ENCODE measurements around the gene ARMH1.
"Not testable (repeated sequence)": the region's sequence is repeated elsewhere in the genome, so short reads cannot be mapped to it uniquely, and the experiment has no call there.

ARMH1 gene

DNA sequence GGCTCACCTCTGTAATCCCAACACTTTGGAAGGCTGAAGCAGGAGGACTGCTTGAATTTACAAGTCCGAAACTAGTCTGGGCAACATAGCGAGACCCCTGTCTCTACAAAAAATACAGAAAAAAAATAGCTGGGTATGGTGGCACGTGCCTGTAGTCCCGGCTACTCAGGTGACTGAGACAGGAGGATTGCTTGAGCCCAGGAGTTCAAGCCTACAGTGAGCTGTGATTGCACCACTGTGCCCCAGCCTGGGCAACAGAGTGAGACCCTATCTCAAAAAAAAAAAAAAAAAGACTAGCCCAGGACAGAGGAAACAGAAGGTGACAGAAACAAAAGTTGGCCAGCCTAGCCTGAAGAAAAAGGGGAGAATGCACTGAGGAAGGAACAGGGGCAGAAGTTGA, 21.2 kb downstream of the ARMH1 start:
- no peak for DNase-seq (ENCODE audit: low spot score)

DNA sequence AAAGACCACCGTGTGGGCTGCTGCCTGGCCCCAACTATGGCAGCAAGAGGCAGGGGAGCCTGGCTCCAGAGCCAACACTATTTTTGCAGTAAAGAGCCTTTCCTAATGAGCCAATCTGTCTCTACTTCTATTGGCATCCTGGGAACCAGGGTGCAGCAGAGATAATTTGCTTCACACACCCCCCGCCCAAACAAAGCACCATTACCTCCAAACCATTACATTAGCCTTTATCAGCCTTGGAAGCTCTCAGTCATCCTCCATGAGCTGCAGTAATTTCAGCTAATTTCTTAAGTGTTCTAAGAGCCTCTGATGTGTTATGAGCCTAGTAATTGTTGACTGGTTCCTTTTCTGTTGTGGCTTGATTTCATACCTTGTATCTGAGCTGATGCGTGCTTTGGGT, 21.6 kb downstream of the ARMH1 start:
- DNase-seq (ENCODE audit: low spot score), result no peak

DNA sequence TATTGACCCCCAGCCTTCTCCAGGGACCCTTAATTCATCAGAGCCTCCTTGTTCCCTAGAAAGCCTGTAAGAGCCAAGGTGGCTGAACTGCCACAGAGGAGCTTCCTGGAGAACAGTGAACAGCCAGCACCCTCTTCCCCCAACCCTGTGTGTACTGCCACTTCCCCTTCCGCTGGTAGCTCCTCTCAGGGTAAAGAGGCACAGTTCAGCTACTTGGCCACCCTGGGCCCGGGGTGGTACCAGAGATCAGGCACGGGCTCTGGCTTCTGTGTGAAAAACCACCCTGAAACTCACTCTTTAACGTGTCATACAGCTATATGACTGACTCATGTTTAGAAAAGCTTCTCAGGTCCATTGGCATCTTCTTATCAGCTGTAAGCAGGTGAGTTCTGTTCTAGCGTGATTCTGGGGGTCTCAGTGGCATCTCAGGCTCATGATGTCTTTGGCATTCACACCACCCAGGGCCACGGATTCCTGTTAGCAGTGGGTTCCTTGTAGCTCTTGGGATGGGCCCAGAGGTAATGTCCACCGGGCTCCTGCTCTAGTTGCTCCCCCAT, 22.4 kb downstream of the ARMH1 start:
- DNase-seq (ENCODE audit: low spot score), result no peak

DNA sequence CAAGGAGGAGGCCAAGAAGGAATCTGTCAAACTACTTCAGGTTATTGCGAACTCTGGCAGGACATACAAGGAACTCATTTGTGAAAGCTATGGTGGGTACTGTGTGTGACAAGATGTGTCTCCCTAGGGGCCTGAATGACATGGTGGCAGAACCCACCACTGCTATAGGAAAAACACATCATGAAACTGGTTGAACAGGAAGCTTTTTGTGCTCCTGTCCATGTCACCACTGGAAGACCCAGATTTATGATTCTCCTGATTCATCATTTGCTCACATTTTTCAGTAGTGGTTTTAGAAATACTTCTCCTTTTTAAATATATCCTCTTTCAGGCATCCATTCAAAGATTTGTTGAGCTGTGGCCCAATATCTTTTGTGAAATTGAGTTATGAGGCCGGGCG, 23.6 kb downstream of the ARMH1 start:
- no peak for DNase-seq (ENCODE audit: low spot score)

DNA sequence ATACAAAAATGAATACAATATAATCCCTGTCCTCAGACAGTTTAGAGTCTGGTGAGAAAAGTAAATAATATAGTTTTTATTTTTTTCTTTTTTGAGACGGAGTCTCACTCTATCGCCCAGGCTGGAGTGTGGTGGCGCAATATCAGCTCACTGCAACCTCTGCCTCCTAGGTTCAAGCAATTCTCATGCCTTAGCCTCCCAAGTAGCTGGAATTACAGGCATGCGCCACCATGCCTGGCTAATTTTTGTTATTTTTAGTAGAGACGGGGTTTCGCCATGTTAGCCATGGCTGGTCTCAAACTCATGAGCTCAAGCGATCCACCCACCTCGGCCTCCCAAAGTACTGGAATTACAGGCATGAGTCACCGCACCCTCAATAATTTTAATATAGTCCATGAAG, 24.9 kb downstream of the ARMH1 start:
- not testable (repeated sequence) for DNase-seq (ENCODE audit: low spot score)

DNA sequence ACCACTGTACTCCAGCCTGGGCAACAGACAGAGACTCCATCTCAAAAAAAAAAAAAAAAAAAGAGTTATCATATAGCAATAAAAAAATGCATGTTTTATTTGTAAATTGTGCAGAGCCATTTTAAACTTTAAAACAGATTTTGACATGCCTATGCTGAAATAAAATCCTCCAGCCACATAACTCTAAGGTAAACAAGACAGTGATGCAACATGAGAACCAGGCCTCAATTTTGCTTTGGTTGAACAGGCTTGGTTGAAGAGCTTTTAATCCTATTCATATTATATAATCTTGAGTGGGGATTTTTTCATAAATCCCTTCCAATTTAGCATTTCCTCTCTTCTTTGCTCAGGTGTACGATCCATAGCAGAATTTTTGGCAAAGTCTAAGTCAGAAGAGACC, 26.1 kb downstream of the ARMH1 start:
- DNase-seq (ENCODE audit: low spot score), result no peak

DNA sequence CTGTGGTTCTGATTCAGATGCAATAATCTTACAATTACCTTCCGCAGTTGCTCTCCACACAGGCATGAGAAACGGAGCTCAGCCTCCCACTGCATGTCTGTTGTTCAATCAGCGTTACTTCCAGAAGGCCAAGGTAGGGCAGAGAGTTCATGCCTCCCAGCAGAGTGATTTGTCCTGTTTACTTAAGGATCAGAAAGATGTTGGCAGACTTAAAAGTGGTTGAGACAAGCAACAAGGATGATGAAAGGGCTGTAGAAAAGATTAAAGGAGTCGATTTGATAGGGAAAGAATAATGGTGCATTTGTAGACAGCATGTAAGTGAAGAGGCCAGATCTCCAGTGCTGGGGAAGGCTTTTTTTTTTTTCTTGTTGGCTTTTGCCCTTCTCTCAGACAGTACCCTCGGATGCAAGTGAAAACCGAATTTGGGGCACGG, 26.6 kb downstream of the ARMH1 start:
- DNase-seq (ENCODE audit: low spot score), result no peak

DNA sequence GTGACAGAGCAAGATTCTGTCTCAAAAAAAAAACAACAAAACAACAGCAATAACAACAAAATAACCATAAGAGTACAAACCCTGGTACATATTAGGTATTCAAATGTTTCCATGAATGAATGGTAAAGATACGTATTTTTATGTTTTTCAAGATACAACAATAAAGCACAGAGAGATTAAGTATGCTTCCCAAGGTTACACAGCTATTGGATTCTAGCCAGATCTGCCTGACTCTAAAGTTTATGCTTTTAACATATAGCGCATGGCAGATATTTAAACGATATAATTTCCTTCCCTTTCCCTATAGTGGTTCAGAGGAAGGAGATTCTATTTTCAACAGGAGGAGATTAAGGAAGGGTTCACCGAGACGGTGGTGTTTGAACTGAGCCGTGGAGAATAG, 31.0 kb downstream of the ARMH1 start:
- no peak for DNase-seq (ENCODE audit: low spot score)

DNA sequence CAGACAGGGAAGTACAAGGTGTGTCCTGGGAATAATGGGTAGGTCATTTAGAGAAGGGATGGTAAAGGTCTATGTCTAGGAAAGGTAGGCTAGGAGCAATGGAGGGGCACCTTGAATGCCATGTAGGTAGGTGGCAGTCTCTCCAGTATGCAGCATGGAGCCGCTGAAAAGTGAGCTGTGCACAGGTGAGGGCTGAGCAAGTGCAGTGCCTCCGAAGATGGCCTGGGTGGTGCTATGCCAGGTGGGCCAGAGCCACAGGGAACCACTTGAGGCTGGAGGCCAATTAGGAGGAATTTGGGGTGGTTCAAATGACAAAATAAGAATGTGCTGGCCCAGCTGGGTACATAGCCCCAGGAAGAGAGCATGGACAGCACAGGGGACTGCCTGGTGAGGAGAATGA, 31.4 kb downstream of the ARMH1 start:
- no peak for DNase-seq (ENCODE audit: low spot score)

DNA sequence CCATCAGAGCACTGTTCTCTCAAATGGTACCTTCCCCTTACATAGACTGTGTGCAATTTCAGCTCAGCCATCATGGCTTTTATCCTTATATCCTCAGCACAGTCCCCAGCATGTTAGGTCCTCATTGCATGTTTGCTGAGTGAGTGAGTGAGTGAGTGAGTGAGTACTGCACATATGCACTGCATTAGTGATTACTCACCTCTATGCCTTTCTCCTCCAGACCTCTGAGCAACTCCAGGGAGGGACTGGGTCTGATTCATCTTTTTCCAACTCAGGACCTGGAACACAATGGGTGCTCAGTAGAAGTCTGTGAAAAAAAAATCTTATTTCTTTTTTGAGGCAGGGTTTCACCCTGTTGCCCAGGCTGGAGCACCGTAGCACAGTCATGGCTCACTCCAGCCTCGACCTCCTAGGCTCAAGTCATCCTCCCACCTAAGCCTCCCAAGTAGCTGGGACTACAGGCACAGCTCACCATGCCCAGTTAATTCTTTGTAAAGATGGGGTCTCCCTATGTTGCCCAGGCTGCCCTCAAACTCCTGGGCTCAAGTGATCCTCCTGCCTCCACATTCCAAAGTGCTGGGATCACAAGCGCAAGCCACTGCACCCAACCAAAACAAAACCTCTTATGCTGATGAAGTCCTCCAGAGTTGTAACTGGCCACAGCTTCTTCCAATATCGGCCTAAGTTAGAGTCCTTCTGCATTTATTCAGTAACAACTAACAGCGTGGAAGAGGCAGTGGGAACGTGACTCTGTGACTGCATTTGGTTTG, 32.8 kb downstream of the ARMH1 start:
- DNase-seq (ENCODE audit: low spot score), result no peak

DNA sequence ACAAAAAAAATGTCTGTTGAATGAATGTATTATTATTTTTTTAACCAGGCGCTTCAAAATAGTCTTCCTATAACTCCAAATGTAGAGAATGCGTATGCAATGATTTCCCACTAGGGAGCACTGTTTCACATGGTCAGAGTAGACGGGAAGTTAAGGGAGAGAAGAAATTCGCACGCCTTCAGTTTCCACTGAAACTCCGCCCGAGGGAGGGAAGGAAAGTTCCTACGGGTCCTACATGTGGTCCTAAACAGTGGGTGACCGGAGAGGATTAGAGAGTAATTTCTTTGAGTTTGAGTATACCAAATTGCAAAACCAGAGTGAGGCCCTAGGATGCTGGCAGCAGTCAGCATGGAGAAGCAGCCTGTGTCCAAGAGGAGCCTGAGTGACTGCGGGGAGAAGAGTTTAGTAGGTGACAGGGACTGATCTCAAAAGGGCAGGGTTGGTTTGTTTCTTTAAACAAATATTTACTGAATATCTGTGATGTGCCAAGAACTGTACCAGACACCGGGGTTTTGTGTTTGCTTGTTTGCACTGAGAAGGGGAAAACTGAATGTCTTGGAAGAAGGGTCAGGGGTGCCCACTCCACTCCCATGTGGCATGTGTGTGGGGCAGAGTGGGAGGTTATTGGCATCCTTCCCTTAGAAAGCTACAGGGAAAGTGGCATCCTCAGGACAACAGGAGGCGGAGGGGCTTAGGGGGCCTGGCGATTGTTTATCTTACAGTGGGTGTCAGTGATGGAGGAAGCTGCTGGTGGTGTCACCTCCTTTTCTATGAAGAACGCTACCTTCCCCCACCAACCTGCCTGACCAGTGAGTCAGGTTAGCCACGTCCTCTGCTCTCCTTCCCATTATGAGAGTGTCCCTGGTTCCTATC, 33.7 kb downstream of the ARMH1 start:
- peak; percentile 51 for DNase-seq (ENCODE audit: low spot score)

DNA sequence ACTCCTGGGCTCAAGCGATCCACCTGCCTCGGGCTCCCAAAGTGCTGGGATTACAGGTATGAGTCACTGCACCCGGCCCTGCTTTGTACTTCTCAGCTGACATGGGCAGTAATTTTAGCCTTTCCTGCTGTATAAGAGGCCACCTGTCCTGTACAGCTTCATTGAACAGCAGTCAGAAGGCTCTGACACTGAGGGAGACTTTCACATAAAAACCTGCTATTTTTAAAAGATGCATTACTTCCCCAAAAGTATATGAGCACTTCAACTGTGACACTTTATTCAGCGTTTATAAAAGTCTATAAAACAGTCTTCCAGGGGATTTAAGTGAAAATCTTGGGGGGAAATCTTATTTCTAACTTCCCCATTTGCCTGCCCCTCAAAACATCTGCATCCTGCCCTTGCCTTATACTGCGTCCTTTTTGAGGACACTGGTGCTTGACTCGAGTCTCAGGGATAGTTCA, 38.8 kb downstream of the ARMH1 start:
- no peak for DNase-seq (ENCODE audit: low spot score)

DNA sequence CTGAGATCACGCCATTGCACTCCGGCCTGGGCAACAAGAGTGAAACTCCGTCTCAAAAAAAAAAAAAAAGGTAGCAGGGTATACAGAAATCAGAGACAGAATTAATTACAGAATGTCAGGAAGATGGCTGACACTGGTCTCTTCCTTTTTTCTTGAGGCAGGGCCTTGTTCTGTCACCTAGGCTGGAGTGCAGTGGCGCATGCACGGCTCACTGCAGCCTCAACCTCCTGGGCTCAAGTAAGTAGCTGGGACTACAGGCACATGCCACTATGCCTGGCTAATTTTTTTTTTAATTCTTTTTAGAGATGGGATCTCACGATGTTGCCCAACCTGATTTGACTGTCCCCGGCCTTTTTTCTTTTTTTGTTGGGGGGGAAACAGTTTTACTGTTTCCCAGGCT, 40.0 kb downstream of the ARMH1 start:
- DNase-seq (ENCODE audit: low spot score), result no peak

DNA sequence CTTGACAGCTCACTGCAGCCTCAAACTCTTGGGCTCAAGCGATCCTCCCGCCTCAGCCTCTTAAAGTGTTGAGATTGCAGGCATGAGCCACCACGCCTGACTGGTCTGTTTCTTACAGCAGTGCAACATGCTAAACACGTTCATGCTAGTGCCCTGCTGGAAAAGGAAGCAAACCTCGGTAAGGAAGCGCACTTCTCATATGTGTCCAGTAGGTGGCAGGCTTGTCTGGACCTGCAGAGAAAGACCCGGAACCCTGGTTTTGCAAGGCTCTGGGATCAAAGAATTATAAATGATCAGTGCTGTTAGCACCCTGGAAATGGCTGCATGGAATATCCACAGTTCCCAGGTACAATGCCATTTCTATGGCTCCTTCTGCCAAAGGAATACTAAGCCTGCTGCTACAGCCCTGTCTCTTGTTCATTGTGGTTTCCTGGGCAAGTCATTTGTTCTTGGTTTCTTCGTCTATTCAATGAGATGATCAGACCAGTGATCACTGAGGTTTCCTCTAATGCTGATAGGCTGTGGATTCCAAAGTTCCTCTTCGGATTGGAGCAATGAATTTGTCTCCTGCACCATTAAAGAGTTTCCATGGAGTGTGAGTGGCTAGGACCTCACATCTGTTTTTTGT, 40.5 kb downstream of the ARMH1 start:
- peak; percentile 84 for DNase-seq (ENCODE audit: low spot score)

DNA sequence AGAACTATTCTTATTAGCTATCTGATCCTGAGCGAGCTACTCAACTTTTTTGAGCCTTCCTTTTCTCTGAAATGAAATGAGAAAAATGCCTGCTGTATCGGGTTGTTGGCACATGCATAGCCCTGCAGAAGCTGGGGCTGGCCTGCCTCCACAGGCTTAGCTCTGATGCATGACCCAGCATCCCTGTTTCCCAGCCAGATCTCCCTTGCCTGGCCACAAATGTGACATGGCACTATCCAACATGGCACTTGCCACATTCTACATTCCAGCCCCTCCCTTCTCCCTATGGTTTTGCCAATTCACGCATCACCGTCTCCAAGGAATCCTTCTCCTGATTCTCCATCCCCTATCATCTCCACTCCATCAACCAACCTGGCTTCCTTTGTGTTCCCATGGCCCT, 42.6 kb downstream of the ARMH1 start:
- DNase-seq (ENCODE audit: low spot score), result no peak

DNA sequence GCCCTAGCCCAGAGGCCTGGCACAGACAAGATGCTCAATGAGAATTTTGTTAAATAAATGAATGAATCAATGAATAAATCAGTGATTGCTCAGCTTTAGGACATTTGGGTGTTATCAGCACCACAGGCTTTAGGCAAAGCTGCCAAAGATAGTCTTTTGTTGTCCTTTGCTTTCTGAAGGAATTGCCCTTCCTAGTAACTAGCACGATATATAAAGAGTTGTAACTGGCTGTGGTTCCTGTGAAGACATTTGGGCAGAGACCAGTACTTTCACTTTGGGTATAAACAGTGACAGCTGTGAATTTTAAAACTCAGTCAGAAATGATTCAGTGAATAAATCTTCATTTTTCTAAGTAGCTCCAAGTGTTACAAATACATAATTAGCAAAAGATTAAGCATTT, 43.1 kb downstream of the ARMH1 start:
- no peak for DNase-seq (ENCODE audit: low spot score)

DNA sequence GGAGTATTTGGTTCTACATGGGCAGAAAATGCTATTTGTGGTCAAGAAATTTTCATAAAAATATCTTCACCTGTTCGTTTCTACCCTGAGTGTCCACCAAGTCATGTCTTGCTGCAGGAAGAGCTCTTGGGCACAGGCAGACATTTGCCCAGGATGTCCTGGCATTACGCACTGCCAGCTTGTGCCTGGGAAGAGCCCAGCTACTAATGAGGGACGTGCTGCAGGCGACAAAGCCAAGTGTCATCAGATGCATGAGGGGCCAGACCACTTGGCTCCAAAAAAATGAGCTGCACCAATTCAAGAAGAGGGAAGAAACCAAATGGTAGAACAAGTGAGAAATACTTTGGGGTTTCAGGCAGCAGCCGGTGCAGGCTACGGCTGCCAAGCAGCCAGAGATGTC, 43.6 kb downstream of the ARMH1 start:
- DNase-seq (ENCODE audit: low spot score), result no peak

DNA sequence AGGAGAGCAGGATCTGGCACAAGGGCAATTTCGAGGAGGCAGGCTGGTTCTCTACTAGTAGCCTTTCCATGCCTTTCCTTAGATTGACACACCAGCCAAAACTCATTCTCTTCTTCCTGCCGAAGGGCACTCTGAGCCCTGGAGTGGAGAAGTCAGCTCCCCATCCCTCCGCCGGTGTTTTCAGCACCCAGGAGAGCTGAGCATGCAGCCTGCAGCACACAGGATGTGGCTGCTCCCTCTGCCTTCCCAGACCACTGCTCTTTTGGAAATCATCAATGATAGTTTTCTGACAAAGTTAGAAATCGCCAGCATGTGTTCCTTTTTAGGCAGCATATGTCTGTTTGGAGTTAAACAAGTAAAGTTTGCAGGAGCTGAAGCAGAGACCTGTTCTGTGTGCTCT, 44.8 kb downstream of the ARMH1 start:
- no peak for DNase-seq (ENCODE audit: low spot score)

DNA sequence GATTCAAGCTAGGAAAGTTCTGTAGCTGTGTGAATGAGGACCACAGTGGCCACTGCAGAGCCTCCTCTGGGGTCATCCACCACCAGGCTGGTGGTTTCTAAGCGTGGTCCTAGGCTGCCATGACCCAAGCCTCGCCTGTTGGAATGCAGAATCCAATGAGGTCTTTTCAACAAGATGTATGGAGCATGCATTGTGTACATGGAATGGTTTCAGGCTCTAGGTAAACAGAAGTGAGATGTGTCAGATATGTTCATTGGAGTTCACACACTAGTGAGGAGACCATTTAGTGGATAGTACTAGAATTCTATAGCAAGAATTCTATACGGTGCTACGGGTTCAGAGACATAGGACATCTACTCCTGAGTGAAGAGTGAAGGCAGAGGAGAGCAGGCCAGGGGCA, 45.8 kb downstream of the ARMH1 start:
- no peak for DNase-seq (ENCODE audit: low spot score)

DNA sequence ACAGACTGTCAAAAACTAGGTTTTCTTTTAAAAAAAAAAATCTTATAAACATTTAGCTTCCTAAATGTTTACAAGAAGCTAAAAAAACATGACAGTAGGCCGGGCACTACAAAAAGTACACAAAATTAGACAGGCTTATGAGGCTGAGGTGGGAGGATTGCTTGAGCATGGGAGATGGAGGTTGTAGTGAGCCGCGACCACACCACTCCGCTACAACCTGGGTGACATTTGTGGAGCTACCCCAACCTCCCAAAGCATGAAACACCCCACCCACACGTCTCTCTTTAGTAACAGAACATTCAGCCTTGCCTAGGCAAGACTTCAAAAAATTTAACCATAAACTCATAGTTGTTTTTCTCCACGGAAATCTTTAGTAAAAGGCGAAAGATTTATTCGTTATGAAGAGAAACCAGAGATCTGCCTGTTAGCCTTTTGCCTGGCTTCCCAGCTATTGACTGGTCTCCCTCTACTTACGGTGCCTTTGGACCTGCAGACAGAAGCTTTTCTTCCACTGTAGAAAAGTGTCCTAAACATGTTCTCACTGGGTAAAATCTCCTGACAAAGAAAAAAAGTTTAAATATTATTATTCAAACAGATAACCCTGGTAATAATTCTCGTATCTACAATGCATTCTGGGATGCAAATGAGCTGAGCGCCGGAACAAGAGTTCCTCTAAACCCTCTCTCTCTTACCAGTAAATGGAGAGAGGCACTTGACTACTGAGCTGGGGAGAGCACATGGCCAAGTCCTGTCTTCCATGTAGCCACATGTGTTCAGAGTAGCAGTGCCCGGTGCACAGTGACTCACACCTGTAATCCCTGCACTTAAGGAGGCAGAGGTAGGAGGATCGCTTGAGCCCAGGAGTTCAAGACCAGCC, 47.2 kb downstream of the ARMH1 start:
- DNase-seq (ENCODE audit: low spot score), result peak; percentile 62

DNA sequence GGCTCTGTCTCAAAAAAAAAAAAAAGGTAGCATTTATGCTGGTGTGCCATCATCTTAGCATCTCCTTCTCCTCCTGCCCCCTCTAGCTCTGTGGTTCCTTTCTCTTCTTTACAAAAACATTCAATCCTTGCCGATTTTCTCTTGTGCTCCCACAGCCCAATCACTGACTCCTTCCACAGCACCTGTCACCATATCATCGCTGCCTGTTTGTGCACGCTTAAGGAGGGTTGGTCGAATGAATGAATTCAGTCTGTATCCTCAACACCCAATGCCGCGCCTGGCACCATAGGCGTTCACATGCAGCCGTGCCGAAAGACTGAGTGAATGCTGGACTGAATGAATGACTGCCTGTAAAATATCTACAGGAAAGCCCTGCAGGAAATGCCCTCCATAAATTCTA, 48.5 kb downstream of the ARMH1 start:
- DNase-seq (ENCODE audit: low spot score), result no peak

All from iPS-NIHi11 (cell line).